HCT116 (cell line): ENCODE results near the gene RNU7-1. TPM values are rescaled to one million over a fixed set of nuclear protein-coding genes. Genes with fewer than 3 reads are reported as not detected.
A peak's percentile ranks its signal among the peaks of the same experiment; 100 is the strongest.

ENCODE experiments used
- ATAC-seq: fragments of 200-7000 bp; cut with Tn5 transposase; 2 replicates; pipeline ENCODE4 v1.9.1; 2020; ENCODE audit warnings: mild to moderate bottlenecking, moderate library complexity
- BruUV-seq: library from RNA; stranded (reverse); fragments of 400-500 nt; replicated peaks from 2 replicates; lab custom pipeline; 2021; lab: Mats Ljungman, UMichigan
- CTCF ChIA-PET: fragments of 300-600 bp; sonication (Branson Sonifier 250); formaldehyde crosslinking; loops from one replicate; lab custom pipeline; 2021; ENCODE audit warnings: antibody characterized with exemption; lab: Charles Lee
- POLR2A ChIA-PET: fragments of 300-600, 350-600 bp; sonication (Branson Sonifier 250); formaldehyde crosslinking; loops from one replicate; lab custom pipeline; 2021; ENCODE audit warnings: antibody characterized with exemption; lab: Charles Lee
- RAD21 ChIA-PET, 2 experiments: fragments of 300-600 bp; sonication (Branson Sonifier 250); formaldehyde crosslinking; loops; one replicate each; lab custom pipeline; 2023; ENCODE audit warnings: low total read pairs in 2 of 2; ENCODE audit not compliant: uncharacterized antibody in 2 of 2, unreplicated experiment in 2 of 2, low non-redundant PET in 1 of 2; lab: Charles Lee
- DNase-seq: peaks from one replicate; pipeline ENCODE4 v3.0.0-alpha.2; 2010; ENCODE audit warnings: low read depth, low spot score
- H2AFZ ChIP-seq: fragments of 200-600 bp; shearing (Covaris generic), sonication (generic); 2 replicates; pipeline ENCODE4 v1.6.1; 2017; ENCODE audit warnings: low read depth, mixed run types, mixed read lengths, antibody characterized with exemption, low read length; ENCODE audit not compliant: poor library complexity, severe bottlenecking
- H3K27ac ChIP-seq: 2 replicates; pipeline ENCODE4 v1.5.1; 2012; ENCODE audit warnings: low read depth, low read length
- H3K27me3 ChIP-seq: fragments of 200-600 bp; sonication (generic); 2 replicates; pipeline ENCODE4 v1.6.1; 2016; ENCODE audit warnings: mixed run types, low read length, mixed read lengths; ENCODE audit not compliant: insufficient read depth
- H3K36me3 ChIP-seq, 2 experiments: fragments of 200-500 bp in 1 of 2; fragments of 200-600 bp in 1 of 2; sonication (Bioruptor generic) in 1 of 2; sonication (generic) in 1 of 2; 2 replicates each; pipeline versions ENCODE4 v1.5.1 to v1.6.1; 2014 to 2016; ENCODE audit warnings: low read length in 2 of 2, inconsistent platforms in 1 of 2, mixed read lengths in 1 of 2, mixed run types in 1 of 2; ENCODE audit not compliant: insufficient read depth in 2 of 2, control insufficient read depth in 1 of 2
- H3K4me1 ChIP-seq, 2 experiments: fragments of 200-600 bp in 1 of 2; sonication (generic) in 1 of 2; 2 replicates each; pipeline versions ENCODE4 v1.5.1 to v1.6.1; 2012 to 2017; ENCODE audit warnings: low read length in 2 of 2, inconsistent platforms in 1 of 2, mild to moderate bottlenecking in 1 of 2, mixed read lengths in 1 of 2, mixed run types in 1 of 2, moderate library complexity in 1 of 2; ENCODE audit not compliant: insufficient read depth in 2 of 2, control insufficient read depth in 1 of 2
- H3K4me2 ChIP-seq: fragments of 200-600 bp; sonication (generic); 2 replicates; pipeline ENCODE4 v1.6.1; 2017; ENCODE audit warnings: mixed run types, low read length, mixed read lengths
- H3K4me3 ChIP-seq, 2 experiments: fragments of 200-600 bp in 1 of 2; sonication (generic) in 1 of 2; replicated peaks in 1 of 2; 2 replicates each; pipeline ENCODE4 v1.5.1; 2011 to 2016; ENCODE audit warnings: low read length in 2 of 2, control low read depth in 1 of 2, low read depth in 1 of 2, mild to moderate bottlenecking in 1 of 2, mixed read lengths in 1 of 2, mixed run types in 1 of 2
- H3K79me2 ChIP-seq: fragments of 200-600 bp; sonication (generic); 2 replicates; pipeline ENCODE4 v1.6.1; 2017; ENCODE audit warnings: mild to moderate bottlenecking, mixed run types, low read length, moderate library complexity, mixed read lengths; ENCODE audit not compliant: insufficient read depth
- H3K9ac ChIP-seq: fragments of 200-600 bp; sonication (generic); 2 replicates; pipeline ENCODE4 v1.6.1; 2016; ENCODE audit warnings: low read length, mixed read lengths
- H3K9me2 ChIP-seq: fragments of 200-600 bp; sonication (generic), shearing (Covaris generic); 2 replicates; pipeline ENCODE4 v1.6.1; 2017; ENCODE audit warnings: mixed run types, mild to moderate bottlenecking, moderate library complexity; ENCODE audit not compliant: insufficient read depth
- H3K9me3 ChIP-seq, 2 experiments: fragments of 200-500 bp in 1 of 2; fragments of 200-600 bp in 1 of 2; sonication (Bioruptor generic) in 1 of 2; sonication (generic) in 1 of 2; 2 replicates each; pipeline ENCODE4 v1.6.1; 2014 to 2017; ENCODE audit warnings: low read length in 2 of 2, mixed read lengths in 2 of 2, inconsistent platforms in 1 of 2, low read depth in 1 of 2, mild to moderate bottlenecking in 1 of 2, mixed run types in 1 of 2, moderate library complexity in 1 of 2; ENCODE audit not compliant: control insufficient read depth in 1 of 2, insufficient read depth in 1 of 2
- H4K20me1 ChIP-seq: fragments of 200-600 bp; sonication (generic), shearing (Covaris generic); 2 replicates; pipeline ENCODE4 v1.6.1; 2017; ENCODE audit warnings: mixed run types, mild to moderate bottlenecking, moderate library complexity; ENCODE audit not compliant: insufficient read depth
- EGR1 ChIP-seq: IDR thresholded peaks from 2 replicates; pipeline ENCODE4 v1.6.1; 2012; ENCODE audit warnings: low read depth
- EZH2phosphoT487 ChIP-seq: fragments of 200-600 bp; IDR thresholded peaks from 2 replicates; pipeline ENCODE4 v1.6.1; 2018; ENCODE audit warnings: antibody characterized with exemption, borderline replicate concordance
- FOSL1 ChIP-seq: IDR thresholded peaks from 2 replicates; pipeline ENCODE4 v1.6.1; 2012; ENCODE audit warnings: low read depth
- MAX ChIP-seq: IDR thresholded peaks from 2 replicates; pipeline ENCODE4 v1.6.1; 2012
- POLR2A ChIP-seq: IDR thresholded peaks from 2 replicates; pipeline ENCODE4 v1.7.0; 2011; ENCODE audit warnings: borderline replicate concordance; ENCODE audit not compliant: insufficient read depth, insufficient read length; ENCODE audit errors: extremely low read depth
- POLR2AphosphoS5 ChIP-seq: IDR thresholded peaks from 2 replicates; pipeline ENCODE4 v1.6.1; 2011; ENCODE audit warnings: mild to moderate bottlenecking, low read depth, low read length, moderate library complexity
- TCF7L2 ChIP-seq: IDR thresholded peaks from 2 replicates; pipeline ENCODE4 v1.7.0; 2011; ENCODE audit warnings: borderline replicate concordance, inconsistent platforms; ENCODE audit not compliant: insufficient read depth, insufficient read length; ENCODE audit errors: extremely low read depth
- YY1 ChIP-seq: IDR thresholded peaks from 2 replicates; pipeline ENCODE4 v1.6.1; 2011; ENCODE audit warnings: low read length, low read depth, moderate library complexity, mild to moderate bottlenecking; ENCODE audit not compliant: insufficient replicate concordance; ENCODE audit errors: extremely low read depth
- ZFX ChIP-seq: fragments of 450-650 bp; IDR thresholded peaks from 2 replicates; pipeline ENCODE4 v1.6.1; 2017
- ZNF274 ChIP-seq: fragments of 200-500 bp; sonication (Bioruptor generic); IDR thresholded peaks from 2 replicates; pipeline ENCODE4 v1.6.1; 2014; ENCODE audit warnings: mild to moderate bottlenecking, low read depth, low read length, inconsistent platforms
- intact Hi-C: fragments of 100-400 bp; cut with micrococcal nuclease; formaldehyde crosslinking; loops from 2 replicates; pipeline ENCODE4 v1.10.0; 2022
- total RNA-seq: library from RNA; stranded (reverse); gene quantifications from one replicate; pipeline ENCODE4 v1.2.1, GENCODE V29; 2021; ENCODE audit not compliant: unreplicated experiment

RNU7-1 gene
- total RNA-seq, 1 experiment from 2014 or later, result not detected

- intact Hi-C loops, result loop anchor here (5.0 kb wide), 1 partner anchor 211 kb away; the partner anchor contains the start of gene MLF2
- BruUV-seq, result no TSS peak
- TF ChIP-seq MAX (no peak), POLR2AphosphoS5 (peak; percentile 98), TCF7L2 (peak; percentile 44), POLR2A (peak; percentile 82), ZFX (peak; percentile 65; the same call in 1 of the 2 replicates), FOSL1 (no peak), EGR1 (no peak), YY1 (peak; percentile 46), ZNF274 (no peak), EZH2phosphoT487 (no peak)
- no peak overlapping the region for H2AFZ ChIP-seq
- H3K9ac ChIP-seq, result peak overlapping the region; percentile 100
- peaks cover 50% of the 10 kb centered on the region for H3K79me2 ChIP-seq
- no peaks in the 10 kb centered on the region for H3K9me3 ChIP-seq
- peaks cover 10 to 27% of the 10 kb centered on the region in 2 experiments; a peak in 2 of 4 replicates for H3K36me3 ChIP-seq
- ATAC-seq (peak; percentile 72), DNase-seq (peak; percentile 89)
- peak overlapping the region; percentile 87 for H3K4me2 ChIP-seq
- H4K20me1 ChIP-seq, result peaks cover 8% of the 10 kb centered on the region; the same call in 1 of the 2 replicates
- CTCF ChIA-PET, result interaction anchor here (0.9 to 6.0 kb wide), 8 partner anchors 18 to 94 kb away, joined by 3 to 101 read pairs (median 10); partner anchors contain the start of genes C12orf57, RNU7-1 and SPSB2
- no peaks in the 10 kb centered on the region for H3K9me2 ChIP-seq
- RAD21 ChIA-PET, result interaction anchor here in 1 of 2 experiments (1.5 to 4.0 kb wide), 2 partner anchors 18 to 38 kb away, joined by 3 to 22 read pairs; no protein-coding TSS in a partner anchor
- H3K27ac ChIP-seq, result peak overlapping the region; percentile 97
- no peaks in the 10 kb centered on the region for H3K27me3 ChIP-seq
- H3K4me3 ChIP-seq, result peak overlapping the region; percentile 96 to 99
- POLR2A ChIA-PET, result interaction anchor here (1.1 to 9.9 kb wide), 11 partner anchors 16 to 240 kb away, joined by 3 to 269 read pairs (median 9); partner anchors contain the start of genes C12orf57, C1RL, COPS7A and LPCAT3
- H3K4me1 ChIP-seq, result peaks cover 29 to 67% of the 10 kb centered on the region in 2 experiments
Observed at GRCh38 chr12:6963016-6963731, 19.6 kb downstream of the RNU7-1 start.
